Uterus (tissue), 2 donors: Measurements from ENCODE around the gene RPL37A.

ENCODE experiments used
- CTCF ChIP-seq, 4 experiments: fragments of 200-600 bp in 2 of 4; fragments of 450-650 bp in 2 of 4; sonication (generic) in 2 of 4; IDR thresholded peaks; one replicate each; pipeline ENCODE4 v1.5.1; 2016 to 2019; ENCODE audit warnings: antibody characterized with exemption in 4 of 4, mild to moderate bottlenecking in 2 of 4, moderate library complexity in 1 of 4
- POLR2A ChIP-seq, 2 donors: fragments of 450-650 bp; IDR thresholded peaks; one replicate each; pipeline ENCODE4 v1.6.1; 2016; ENCODE audit warnings: antibody characterized with exemption in 2 of 2, mild to moderate bottlenecking in 1 of 2, moderate library complexity in 1 of 2

- TF ChIP-seq CTCF (IDR thresholded peaks at IDR 0.05), result no peak
- no peak for TF ChIP-seq POLR2A (IDR thresholded peaks at IDR 0.05)
Measured at GRCh38 chr2:216486271-216486670, 12.4 kb upstream of the RPL37A start.
